ENCODE results near the gene NAA50.

The NAA50 gene

GRCh38 chr3:113743006-113743630, 2.9 kb downstream of the NAA50 start:
- DNase-seq (ENCODE audit: low read depth, low spot score) = no peak

GRCh38 chr3:113741620-113742019, 4.4 kb downstream of the NAA50 start:
- no peak for DNase-seq (ENCODE audit: low read depth, low spot score)

GRCh38 chr3:113741086-113741485, 5.0 kb downstream of the NAA50 start:
- no peak for DNase-seq (ENCODE audit: low read depth, low spot score)

GRCh38 chr3:113736548-113737089, 9.4 kb downstream of the NAA50 start:
- no peak for DNase-seq (ENCODE audit: low read depth, low spot score)

GRCh38 chr3:113731694-113732093, 14.4 kb downstream of the NAA50 start:
- DNase-seq (ENCODE audit: low read depth, low spot score) = no peak

GRCh38 chr3:113730550-113730949, 15.5 kb downstream of the NAA50 start:
- no peak for DNase-seq (ENCODE audit: low read depth, low spot score)

GRCh38 chr3:113728661-113729060, 17.4 kb downstream of the NAA50 start:
- no peak for DNase-seq (ENCODE audit: low read depth, low spot score)

GRCh38 chr3:113721636-113722035, 24.4 kb downstream of the NAA50 start:
- no peak for DNase-seq (ENCODE audit: low read depth, low spot score)

GRCh38 chr3:113719758-113720157, 26.3 kb downstream of the NAA50 start:
- no peak for DNase-seq (ENCODE audit: low read depth, low spot score)

GRCh38 chr3:113719294-113719693, 26.8 kb downstream of the NAA50 start:
- no peak for DNase-seq (ENCODE audit: low read depth, low spot score)

GRCh38 chr3:113717818-113718217, 28.2 kb downstream of the NAA50 start:
- DNase-seq (ENCODE audit: low read depth, low spot score) = no peak

GRCh38 chr3:113717308-113717707, 28.7 kb downstream of the NAA50 start:
- DNase-seq (ENCODE audit: low read depth, low spot score) = no peak

GRCh38 chr3:113714702-113715101, 31.3 kb downstream of the NAA50 start:
- no peak for DNase-seq (ENCODE audit: low read depth, low spot score)

GRCh38 chr3:113712129-113712528, 33.9 kb downstream of the NAA50 start:
- no peak for DNase-seq (ENCODE audit: low read depth, low spot score)

- no peak for DNase-seq (ENCODE audit: low read depth, low spot score)
Observed at GRCh38 chr3:113707835-113708234, 38.2 kb downstream of the NAA50 start.

- no peak for DNase-seq (ENCODE audit: low read depth, low spot score)
Observed at GRCh38 chr3:113698956-113699355, 47.1 kb downstream of the NAA50 start.

- DNase-seq (ENCODE audit: low read depth, low spot score) = no peak
Observed at GRCh38 chr3:113698213-113698742, 47.8 kb downstream of the NAA50 start.

- DNase-seq (ENCODE audit: low read depth, low spot score) = no peak
Observed at GRCh38 chr3:113697500-113698090, 48.5 kb downstream of the NAA50 start.

GRCh38 chr3:113696658-113697499, 49.2 kb downstream of the NAA50 start:
- DNase-seq (ENCODE audit: low read depth, low spot score) = peak; percentile 96

- DNase-seq (ENCODE audit: low read depth, low spot score) = no peak
Observed at GRCh38 chr3:113695786-113696645, 50.0 kb downstream of the NAA50 start, which contains the start of gene USF3. Gene USF3, minus strand, starts transcription at chr3:113696642. Its CDS starts 21,764 bp downstream, at chr3:113674878.

- no peak for DNase-seq (ENCODE audit: low read depth, low spot score)
Observed at GRCh38 chr3:113695431-113695785, 50.6 kb downstream of the NAA50 start.
